Fibroblast of lung (primary cell): ENCODE data around the gene FXYD6. TPM values are rescaled to one million over a fixed set of nuclear protein-coding genes. Genes with fewer than 3 reads are reported as not detected.

Experiments
- DNase-seq, 2 donors: peaks; one replicate each; pipeline versions ENCODE4 v3.0.0 to v3.0.0-alpha.2; 2010; ENCODE audit warnings: low read depth in 2 of 2
- H2AFZ ChIP-seq: 2 replicates; pipeline ENCODE4 v1.5.1; 2012; ENCODE audit warnings: low read length, control low read depth, inconsistent platforms
- H3K27ac ChIP-seq: 2 replicates; pipeline ENCODE4 v1.5.1; 2011; ENCODE audit warnings: low read length, control low read depth; ENCODE audit not compliant: insufficient read depth
- H3K27me3 ChIP-seq: 2 replicates; pipeline ENCODE4 v1.5.1; 2011; ENCODE audit warnings: mild to moderate bottlenecking, low read length; ENCODE audit not compliant: control insufficient read depth, insufficient read depth
- H3K36me3 ChIP-seq: 2 replicates; pipeline ENCODE4 v1.5.1; 2011; ENCODE audit warnings: low read length; ENCODE audit not compliant: control insufficient read depth, insufficient read depth
- H3K4me1 ChIP-seq: 2 replicates; pipeline ENCODE4 v1.5.1; 2011; ENCODE audit warnings: low read length; ENCODE audit not compliant: control insufficient read depth, insufficient read depth; ENCODE audit errors: extremely low read depth
- H3K4me2 ChIP-seq: 2 replicates; pipeline ENCODE4 v1.5.1; 2011; ENCODE audit warnings: low read length, control low read depth; ENCODE audit not compliant: insufficient read depth; ENCODE audit errors: extremely low read depth
- H3K4me3 ChIP-seq, 4 experiments: fragments of 200-600 bp in 1 of 4; sonication (generic) in 1 of 4; replicated peaks in 1 of 4; 2 replicates each; pipeline ENCODE4 v1.5.1; 2011 to 2016; ENCODE audit warnings: low read length in 4 of 4, low read depth in 3 of 4, mild to moderate bottlenecking in 3 of 4, control low read depth in 2 of 4, inconsistent platforms in 1 of 4, mixed read lengths in 1 of 4; ENCODE audit not compliant: insufficient read depth in 1 of 4; ENCODE audit errors: control extremely low read depth in 1 of 4
- H3K79me2 ChIP-seq: 2 replicates; pipeline ENCODE4 v1.5.1; 2012; ENCODE audit warnings: mild to moderate bottlenecking, low read length, inconsistent platforms; ENCODE audit not compliant: control insufficient read depth, insufficient read depth
- H3K9ac ChIP-seq: 2 replicates; pipeline ENCODE4 v1.5.1; 2011; ENCODE audit warnings: mild to moderate bottlenecking, low read length, control low read depth; ENCODE audit not compliant: insufficient read depth
- H3K9me3 ChIP-seq: 2 replicates; pipeline ENCODE4 v1.5.1; 2012; ENCODE audit warnings: low read depth, low read length; ENCODE audit not compliant: control insufficient read depth, insufficient read depth
- H4K20me1 ChIP-seq: 2 replicates; pipeline ENCODE4 v1.5.1; 2011; ENCODE audit warnings: low read length; ENCODE audit not compliant: control insufficient read depth, insufficient read depth; ENCODE audit errors: extremely low read depth
- EZH2 ChIP-seq: IDR thresholded peaks from 2 replicates; pipeline ENCODE4 v1.5.1; 2012; ENCODE audit warnings: low read length, control low read depth, mild to moderate bottlenecking; ENCODE audit errors: missing control alignments
- polyA plus RNA-seq, 2 donors: library from polyadenylated mRNA; depleted of rRNA in 1 of 2; stranded (reverse) in 1 of 2; unstranded in 1 of 2; fragments of >200 nt; gene quantifications; 2 replicates each; pipeline ENCODE4 v1.2.1, GENCODE V29; 2011 to 2012; ENCODE audit warnings: missing spikeins in 1 of 2
- total RNA-seq: library from RNA; depleted of rRNA; stranded (reverse); fragments of >200 nt; gene quantifications from 2 replicates; pipeline ENCODE4 v1.2.1, GENCODE V29; 2014
- TF ChIP-seq, protein P1 (sequence below), 2 donors: IDR thresholded peaks in 1 of 2; conservative IDR thresholded peaks in 1 of 2; 1 replicate in 1 of 2; 2 replicates in 1 of 2; pipeline ENCODE4 v1.5.1; 2011 to 2012; ENCODE audit warnings: low read length in 2 of 2, control low read depth in 1 of 2, inconsistent platforms in 1 of 2, low read depth in 1 of 2, mild to moderate bottlenecking in 1 of 2

FXYD6 gene
- total and polyA plus RNA-seq, 2 donors (not counting 1 experiment from before 2014, with no cell fraction given) = 0.43 to 5.1 TPM

DNA sequence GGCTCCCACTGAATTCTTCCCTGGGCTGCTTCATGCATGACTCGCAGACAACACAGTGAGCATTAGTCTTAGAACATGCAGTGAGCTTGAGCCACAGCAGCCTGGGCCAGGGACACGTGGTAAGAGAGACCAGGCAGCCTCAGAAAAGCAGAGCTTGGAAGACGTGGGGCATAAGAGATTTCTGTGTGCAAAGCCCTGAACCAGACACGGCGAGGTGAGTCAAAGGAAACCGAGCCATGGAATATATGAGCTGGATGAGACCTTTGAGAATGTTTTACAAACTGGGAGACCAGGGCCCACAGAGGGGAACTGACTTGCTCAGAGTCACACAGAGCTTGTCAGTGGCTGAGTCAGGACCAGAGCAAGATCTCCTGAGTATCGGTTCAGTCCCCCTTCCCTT, 8.5 kb upstream of the FXYD6 start:
- no peak overlapping the region for H3K27ac ChIP-seq
- H3K4me2 ChIP-seq = no peak overlapping the region
- H3K9me3 ChIP-seq = no peaks in the 10 kb centered on the region
- no peaks in the 10 kb centered on the region for H3K4me1 ChIP-seq
- no peaks in the 10 kb centered on the region for H3K36me3 ChIP-seq
- H3K9ac ChIP-seq = no peak overlapping the region
- H3K27me3 ChIP-seq = no peaks in the 10 kb centered on the region
- no peak overlapping the region for H2AFZ ChIP-seq
- TF ChIP-seq, protein P1, sequence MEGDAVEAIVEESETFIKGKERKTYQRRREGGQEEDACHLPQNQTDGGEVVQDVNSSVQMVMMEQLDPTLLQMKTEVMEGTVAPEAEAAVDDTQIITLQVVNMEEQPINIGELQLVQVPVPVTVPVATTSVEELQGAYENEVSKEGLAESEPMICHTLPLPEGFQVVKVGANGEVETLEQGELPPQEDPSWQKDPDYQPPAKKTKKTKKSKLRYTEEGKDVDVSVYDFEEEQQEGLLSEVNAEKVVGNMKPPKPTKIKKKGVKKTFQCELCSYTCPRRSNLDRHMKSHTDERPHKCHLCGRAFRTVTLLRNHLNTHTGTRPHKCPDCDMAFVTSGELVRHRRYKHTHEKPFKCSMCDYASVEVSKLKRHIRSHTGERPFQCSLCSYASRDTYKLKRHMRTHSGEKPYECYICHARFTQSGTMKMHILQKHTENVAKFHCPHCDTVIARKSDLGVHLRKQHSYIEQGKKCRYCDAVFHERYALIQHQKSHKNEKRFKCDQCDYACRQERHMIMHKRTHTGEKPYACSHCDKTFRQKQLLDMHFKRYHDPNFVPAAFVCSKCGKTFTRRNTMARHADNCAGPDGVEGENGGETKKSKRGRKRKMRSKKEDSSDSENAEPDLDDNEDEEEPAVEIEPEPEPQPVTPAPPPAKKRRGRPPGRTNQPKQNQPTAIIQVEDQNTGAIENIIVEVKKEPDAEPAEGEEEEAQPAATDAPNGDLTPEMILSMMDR (conservative IDR thresholded peaks at IDR 0.05 in 1 of 2, IDR thresholded peaks at IDR 0.05 in 1 of 2; ENCODE audit: low read depth in 1 of 2, low read length in 2 of 2) = no peak
- TF ChIP-seq EZH2 = no peak
- peaks cover 2% of the 10 kb centered on the region for H4K20me1 ChIP-seq
- no peak overlapping the region for H3K4me3 ChIP-seq
- H3K79me2 ChIP-seq = no peaks in the 10 kb centered on the region
- peak; percentile 41 to 56 for DNase-seq

DNA sequence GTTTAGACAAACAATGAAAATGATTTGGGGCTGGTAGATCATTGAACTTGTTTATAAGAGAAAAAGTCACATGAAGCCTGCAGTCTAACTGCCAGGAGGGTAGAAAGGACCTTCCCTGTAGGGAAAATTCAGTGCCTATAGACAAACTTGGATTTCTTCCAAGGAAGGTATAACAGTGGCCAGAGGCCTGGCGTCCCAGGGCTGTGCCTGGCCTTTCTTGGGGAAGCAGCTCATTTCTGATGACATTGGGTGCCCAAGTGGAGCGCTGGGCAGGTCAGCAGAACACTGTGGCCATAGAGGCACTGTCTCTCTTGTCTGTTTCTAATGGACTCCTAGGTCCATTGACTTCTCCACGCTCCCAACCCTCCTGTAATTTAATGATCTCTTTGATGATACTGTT, 6.6 kb upstream of the FXYD6 start:
- no peak overlapping the region for H3K9ac ChIP-seq
- no peaks in the 10 kb centered on the region for H3K4me1 ChIP-seq
- H3K27ac ChIP-seq = no peak overlapping the region
- no peaks in the 10 kb centered on the region for H4K20me1 ChIP-seq
- H3K27me3 ChIP-seq = peaks cover 1% of the 10 kb centered on the region
- no peaks in the 10 kb centered on the region for H3K79me2 ChIP-seq
- H3K36me3 ChIP-seq = no peaks in the 10 kb centered on the region
- DNase-seq = no peak
- TF ChIP-seq, protein P1 (conservative IDR thresholded peaks at IDR 0.05 in 1 of 2, IDR thresholded peaks at IDR 0.05 in 1 of 2; ENCODE audit: low read depth in 1 of 2, low read length in 2 of 2) = no peak
- no peak for TF ChIP-seq EZH2
- H3K4me3 ChIP-seq = no peak overlapping the region
- no peaks in the 10 kb centered on the region for H3K9me3 ChIP-seq
- H2AFZ ChIP-seq = no peak overlapping the region
- H3K4me2 ChIP-seq = no peak overlapping the region

DNA sequence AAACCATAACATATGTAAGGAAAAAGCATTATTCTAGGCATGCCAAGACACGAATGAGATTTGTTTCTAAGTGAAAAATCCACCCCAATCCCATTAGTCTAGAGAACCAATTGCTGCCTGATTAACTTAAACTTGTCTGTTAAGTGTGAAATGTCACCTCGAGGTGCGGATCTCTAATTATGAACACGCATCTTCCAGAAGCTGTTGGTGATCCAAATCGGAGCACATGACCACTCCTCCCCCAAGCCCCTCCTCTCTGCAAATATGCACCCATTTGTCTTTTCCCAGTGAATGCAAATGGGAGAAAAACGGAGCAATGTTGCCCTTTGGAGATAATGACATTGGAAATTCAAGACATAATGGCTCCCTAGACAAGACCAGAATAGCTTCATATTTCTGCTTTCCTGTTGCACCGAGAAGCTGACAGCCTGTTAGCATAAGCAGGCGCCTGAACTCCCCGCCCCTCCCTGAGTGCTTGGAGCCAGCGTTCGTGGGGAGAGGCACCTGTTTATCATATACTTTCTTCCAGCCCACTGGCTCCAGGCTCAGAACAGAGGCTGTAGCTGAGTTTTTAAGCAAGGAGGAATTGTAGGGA, 6.0 kb upstream of the FXYD6 start:
- Histone ChIP-seq H3K4me2 (no peak overlapping the region), H2AFZ (no peak overlapping the region)

More for the DNA sequence above, 6.0 kb upstream of the FXYD6 start:
- H3K9ac ChIP-seq = no peak overlapping the region
- H3K9me3 ChIP-seq = no peaks in the 10 kb centered on the region
- H3K4me3 ChIP-seq = no peak overlapping the region
- no peaks in the 10 kb centered on the region for H3K79me2 ChIP-seq
- DNase-seq = no peak
- TF ChIP-seq, protein P1 (conservative IDR thresholded peaks at IDR 0.05 in 1 of 2, IDR thresholded peaks at IDR 0.05 in 1 of 2; ENCODE audit: low read depth in 1 of 2, low read length in 2 of 2) = no peak
- no peak for TF ChIP-seq EZH2
- H3K27ac ChIP-seq = no peak overlapping the region
- no peaks in the 10 kb centered on the region for H3K4me1 ChIP-seq
- H3K27me3 ChIP-seq = peaks cover 6% of the 10 kb centered on the region
- no peaks in the 10 kb centered on the region for H3K36me3 ChIP-seq
- no peaks in the 10 kb centered on the region for H4K20me1 ChIP-seq
